CD4-positive, CD25-positive, alpha-beta regulatory T cell (primary cell): Measurements from ENCODE around the gene FBN1. TPM values are rescaled to one million over a fixed set of nuclear protein-coding genes. Genes with fewer than 3 reads are reported as not detected.

Source experiments
- ATAC-seq, 2 donors: fragments of 150-1000 bp; cut with Tn5 transposase; one replicate each; pipeline ENCODE4 v1.10.0; 2021; ENCODE audit warnings: low read depth in 2 of 2, moderate number of reproducible peaks in 2 of 2, moderate library complexity in 1 of 2
- DNase-seq, 3 donors: peaks; one replicate each; pipeline versions ENCODE4 v3.0.0 to v3.0.0-alpha.2; 2012 to 2022; ENCODE audit warnings: mixed read lengths in 1 of 3
- H3K27ac ChIP-seq: one replicate; pipeline ENCODE4 v1.7.0; 2013; ENCODE audit warnings: mild to moderate bottlenecking, low read length; ENCODE audit not compliant: insufficient read depth, poor library complexity, severe bottlenecking
- H3K27me3 ChIP-seq: one replicate; pipeline ENCODE4 v1.7.0; 2013; ENCODE audit warnings: low read length; ENCODE audit not compliant: control insufficient read depth, insufficient read depth
- H3K36me3 ChIP-seq: one replicate; pipeline ENCODE4 v1.7.0; 2013; ENCODE audit warnings: mild to moderate bottlenecking, low read length, moderate library complexity; ENCODE audit not compliant: control insufficient read depth, insufficient read depth
- H3K4me1 ChIP-seq: 2 replicates; pipeline ENCODE4 v1.7.0; 2013; ENCODE audit warnings: mild to moderate bottlenecking, low read length; ENCODE audit not compliant: insufficient read depth, control insufficient read depth, poor library complexity, severe bottlenecking
- H3K4me3 ChIP-seq: one replicate; pipeline ENCODE4 v1.7.0; 2013; ENCODE audit warnings: low read depth, mild to moderate bottlenecking, low read length, moderate library complexity
- H3K9me3 ChIP-seq, 2 experiments: 1 replicate in 1 of 2; 2 replicates in 1 of 2; pipeline ENCODE4 v1.7.0; 2013; ENCODE audit warnings: low read length in 2 of 2, mild to moderate bottlenecking in 1 of 2, moderate library complexity in 1 of 2; ENCODE audit not compliant: control insufficient read depth in 2 of 2
- H3K27ac Mint-ChIP-seq, 3 donors: one replicate each; pipeline ENCODE4 v1.8.0; 2020 to 2022; ENCODE audit warnings: mild to moderate bottlenecking in 3 of 3, mixed read lengths in 3 of 3, moderate library complexity in 2 of 3
- H3K27me3 Mint-ChIP-seq: one replicate; pipeline ENCODE4 v1.8.0; 2022; ENCODE audit warnings: mild to moderate bottlenecking, mixed read lengths
- H3K36me3 Mint-ChIP-seq: one replicate; pipeline ENCODE4 v1.8.0; 2020; ENCODE audit warnings: mixed read lengths
- H3K4me1 Mint-ChIP-seq, 4 donors: one replicate each; pipeline ENCODE4 v1.8.0; 2020 to 2022; ENCODE audit warnings: mixed read lengths in 4 of 4, mild to moderate bottlenecking in 1 of 4
- H3K4me3 Mint-ChIP-seq, 4 donors: one replicate each; pipeline ENCODE4 v1.8.0; 2020 to 2022; ENCODE audit warnings: mild to moderate bottlenecking in 4 of 4, mixed read lengths in 4 of 4, moderate library complexity in 3 of 4
- H3K9me3 Mint-ChIP-seq, 7 donors: one replicate each; pipeline ENCODE4 v1.8.0; 2020 to 2022; ENCODE audit warnings: mixed read lengths in 7 of 7, mild to moderate bottlenecking in 3 of 7, moderate library complexity in 2 of 7
- polyA plus RNA-seq, 4 donors: library from polyadenylated mRNA; unstranded; fragments of 300-500 nt; fragmentation: Illumina TruSeq; gene quantifications; one replicate each; pipeline ENCODE4 v1.2.3, GENCODE V29; 2021
- total RNA-seq: library from RNA; stranded (reverse); gene quantifications from one replicate; pipeline ENCODE4 v1.2.3, GENCODE V29; 2022

Gene FBN1
- total RNA-seq (0.72 TPM), polyA plus RNA-seq (not detected)

DNA sequence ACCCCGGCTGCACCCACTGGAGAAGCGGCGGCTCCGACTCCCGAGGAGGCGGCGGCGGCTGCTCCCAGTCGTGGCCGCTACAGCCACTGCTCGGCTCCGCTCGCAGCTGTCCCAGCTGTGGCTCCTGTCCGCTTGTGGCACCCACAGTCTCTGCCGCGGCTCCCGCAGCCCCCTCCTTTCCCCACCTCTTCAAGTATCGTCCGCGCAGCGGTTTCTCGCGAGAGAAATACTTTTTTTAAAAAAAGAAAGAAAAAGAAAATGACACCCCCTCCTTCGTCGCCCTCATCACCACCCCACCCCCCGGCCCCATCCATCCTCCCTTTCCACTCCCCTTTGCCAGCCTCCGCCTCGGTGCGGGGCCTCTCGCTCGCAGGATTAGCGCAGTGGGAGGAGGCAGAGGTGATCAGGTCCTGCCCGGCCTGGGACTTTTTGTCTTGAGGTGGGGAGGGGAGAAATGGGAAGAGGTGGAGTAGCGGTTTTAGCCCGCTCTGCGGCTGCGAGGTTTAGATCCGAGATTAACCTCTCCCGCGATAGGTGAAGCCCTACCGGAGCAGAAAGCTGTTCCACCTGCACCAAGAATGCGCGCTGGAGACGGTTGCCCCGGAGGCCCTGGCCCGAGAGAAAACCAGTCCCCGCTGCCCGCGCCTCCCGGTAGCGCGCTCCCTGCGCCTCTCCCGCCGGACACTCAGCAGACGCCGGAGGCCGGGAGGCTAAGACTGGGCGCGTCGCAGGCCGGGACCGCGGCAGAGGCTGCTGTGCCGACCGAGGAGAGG, at the start of gene FBN1:
Gene FBN1, minus strand, starts transcription at position 152 of the 773 bp plus-strand sequence. CDS start 940 bp downstream, outside the sequence.
- H3K27me3 Mint-ChIP-seq, result peaks cover 58% of the 10 kb centered on the region
- H3K4me3 ChIP-seq, result no peak within 1 kb of the TSS

GRCh38 chr15:48693484-48693883, 48.0 kb upstream of the FBN1 start:
- no peaks in the 10 kb centered on the region for H3K4me1 ChIP-seq
- Mint-ChIP-seq H3K4me1 (peaks cover 0 to 2% (median 0%) of the 10 kb centered on the region in 4 donors), H3K36me3 (no peaks in the 10 kb centered on the region), H3K27ac (no peak overlapping the region), H3K27me3 (peaks cover 7% of the 10 kb centered on the region), H3K9me3 (peaks cover 0 to 2% (median 0%) of the 10 kb centered on the region in 7 donors), H3K4me3 (no peak overlapping the region)
- no peaks in the 10 kb centered on the region for H3K27me3 ChIP-seq
- DNase-seq (no peak), ATAC-seq (no peak)
- H3K36me3 ChIP-seq, result no peaks in the 10 kb centered on the region
- no peak overlapping the region for H3K27ac ChIP-seq
- H3K4me3 ChIP-seq, result no peak overlapping the region
- no peaks in the 10 kb centered on the region for H3K9me3 ChIP-seq

More for the DNA sequence above, at the start of gene FBN1:
- Mint-ChIP-seq H3K27ac (no peak within 1 kb of the TSS), H3K36me3 (no peaks in the 10 kb centered on the region), H3K4me3 (peak within 1 kb of the TSS in 2 of 4 donors; percentile 30 to 86), H3K4me1 (peaks cover 0 to 4% (median 0%) of the 10 kb centered on the region in 4 donors), H3K9me3 (no peaks in the 10 kb centered on the region)
- peak in 1 of 3 donors; percentile 15 for DNase-seq
- ATAC-seq, result no peak
- Histone ChIP-seq H3K36me3 (no peaks in the 10 kb centered on the region), H3K9me3 (no peaks in the 10 kb centered on the region), H3K27me3 (peaks cover 32% of the 10 kb centered on the region), H3K4me1 (peaks cover 6% of the 10 kb centered on the region), H3K27ac (no peak within 1 kb of the TSS)

GRCh38 chr15:48688493-48688892, 43.0 kb upstream of the FBN1 start:
- Mint-ChIP-seq H3K4me3 (no peak overlapping the region), H3K9me3 (peaks cover 0 to 6% (median 3%) of the 10 kb centered on the region in 7 donors)

GRCh38 chr15:48683991-48684765, 38.7 kb upstream of the FBN1 start:
- Histone ChIP-seq H3K27ac (no peak overlapping the region), H3K36me3 (no peaks in the 10 kb centered on the region), H3K4me1 (no peaks in the 10 kb centered on the region), H3K27me3 (no peaks in the 10 kb centered on the region), H3K9me3 (no peaks in the 10 kb centered on the region), H3K4me3 (no peak overlapping the region)
- Mint-ChIP-seq H3K27me3 (peaks cover 15% of the 10 kb centered on the region), H3K4me3 (peak overlapping the region in 1 of 4 donors; percentile 14), H3K36me3 (no peaks in the 10 kb centered on the region), H3K4me1 (no peaks in the 10 kb centered on the region), H3K27ac (no peak overlapping the region), H3K9me3 (peaks cover 0 to 6% (median 3%) of the 10 kb centered on the region in 7 donors)
- DNase-seq (no peak), ATAC-seq (no peak)

More at GRCh38 chr15:48688493-48688892, 43.0 kb upstream of the FBN1 start:
- ATAC-seq, result no peak
- H3K9me3 ChIP-seq, result no peaks in the 10 kb centered on the region
- no peaks in the 10 kb centered on the region for H3K36me3 ChIP-seq
- no peak overlapping the region for H3K4me3 ChIP-seq
- no peaks in the 10 kb centered on the region for H3K4me1 ChIP-seq
- DNase-seq, result no peak
- H3K36me3 Mint-ChIP-seq, result no peaks in the 10 kb centered on the region
- no peaks in the 10 kb centered on the region for H3K4me1 Mint-ChIP-seq
- peaks cover 15% of the 10 kb centered on the region for H3K27me3 Mint-ChIP-seq
- H3K27ac Mint-ChIP-seq, result no peak overlapping the region
- no peaks in the 10 kb centered on the region for H3K27me3 ChIP-seq
- H3K27ac ChIP-seq, result no peak overlapping the region

DNA sequence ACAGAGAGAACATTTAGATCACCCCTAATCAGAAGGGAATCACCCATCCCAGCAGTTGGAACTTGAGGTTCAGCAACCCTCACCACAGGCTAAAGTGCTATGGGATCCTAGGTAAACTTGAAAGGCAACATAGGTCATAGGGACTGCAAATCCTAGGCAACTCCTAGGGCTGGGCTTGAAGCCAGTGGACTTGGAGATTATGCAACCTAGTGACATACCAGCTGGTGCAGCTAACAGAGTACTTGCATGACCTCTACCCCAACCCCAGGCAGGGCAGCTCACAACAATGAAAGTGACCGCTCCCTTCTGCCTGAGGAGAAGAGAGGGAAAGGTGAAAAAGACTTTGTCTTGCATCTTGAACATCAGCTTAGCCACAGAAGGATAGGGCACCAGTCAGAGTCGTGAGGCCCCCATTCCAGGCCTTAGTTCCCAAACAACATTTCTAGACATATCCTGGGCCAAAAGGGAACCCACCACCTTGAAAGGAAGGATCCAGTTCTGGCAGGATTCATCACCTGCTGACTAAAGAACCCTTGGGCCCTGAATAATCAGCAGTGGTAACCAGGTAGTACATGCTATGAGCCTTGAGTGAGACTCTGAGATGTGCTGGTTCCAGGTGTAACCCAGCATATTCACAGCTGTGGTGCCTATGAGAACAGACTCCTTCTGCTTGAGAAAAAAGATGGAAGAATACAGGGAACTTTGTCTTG, 37.6 kb upstream of the FBN1 start:
- no peak overlapping the region for H3K4me3 Mint-ChIP-seq
- Histone ChIP-seq H3K9me3 (no peaks in the 10 kb centered on the region), H3K4me3 (no peak overlapping the region), H3K27me3 (no peaks in the 10 kb centered on the region), H3K27ac (no peak overlapping the region), H3K4me1 (no peaks in the 10 kb centered on the region), H3K36me3 (no peaks in the 10 kb centered on the region)
- DNase-seq, result no peak
- no peak overlapping the region for H3K27ac Mint-ChIP-seq
- ATAC-seq, result no peak
- H3K9me3 Mint-ChIP-seq, result peaks cover 0 to 6% (median 1%) of the 10 kb centered on the region in 7 donors
- H3K4me1 Mint-ChIP-seq, result no peaks in the 10 kb centered on the region
- H3K27me3 Mint-ChIP-seq, result peaks cover 15% of the 10 kb centered on the region
- H3K36me3 Mint-ChIP-seq, result no peaks in the 10 kb centered on the region

DNA sequence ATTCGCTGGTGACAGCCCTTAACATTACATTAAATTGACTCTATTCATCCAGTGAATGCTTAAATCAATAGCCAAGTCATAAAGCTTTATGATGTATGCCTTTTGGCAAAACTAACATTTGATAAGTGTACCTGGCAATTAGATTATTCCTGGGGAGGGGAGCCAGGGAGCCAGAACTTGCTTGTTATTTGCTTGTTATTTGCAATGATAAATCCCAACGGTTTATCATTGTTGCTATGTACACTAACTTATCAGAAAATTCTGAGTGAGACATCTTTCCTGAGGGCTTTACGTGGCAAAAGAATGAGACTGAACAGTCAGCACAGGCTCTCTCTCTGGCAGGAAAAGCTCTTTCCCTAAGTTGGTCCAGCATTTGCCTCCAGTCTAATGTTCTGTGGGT, 35.8 kb upstream of the FBN1 start:
- Histone ChIP-seq H3K4me3 (no peak overlapping the region), H3K36me3 (no peaks in the 10 kb centered on the region), H3K4me1 (no peaks in the 10 kb centered on the region), H3K9me3 (no peaks in the 10 kb centered on the region), H3K27me3 (no peaks in the 10 kb centered on the region), H3K27ac (no peak overlapping the region)
- DNase-seq (no peak), ATAC-seq (no peak)
- H3K27ac Mint-ChIP-seq, result no peak overlapping the region
- peaks cover 12% of the 10 kb centered on the region for H3K27me3 Mint-ChIP-seq
- no peaks in the 10 kb centered on the region for H3K36me3 Mint-ChIP-seq
- no peaks in the 10 kb centered on the region for H3K4me1 Mint-ChIP-seq
- H3K9me3 Mint-ChIP-seq, result peaks cover 0 to 6% (median 0%) of the 10 kb centered on the region in 7 donors
- H3K4me3 Mint-ChIP-seq, result no peak overlapping the region

GRCh38 chr15:48680841-48681240, 35.3 kb upstream of the FBN1 start:
- Histone ChIP-seq H3K27ac (no peak overlapping the region), H3K36me3 (no peaks in the 10 kb centered on the region), H3K9me3 (no peaks in the 10 kb centered on the region), H3K4me3 (no peak overlapping the region), H3K27me3 (no peaks in the 10 kb centered on the region), H3K4me1 (no peaks in the 10 kb centered on the region)
- Mint-ChIP-seq H3K4me3 (no peak overlapping the region), H3K36me3 (no peaks in the 10 kb centered on the region), H3K4me1 (no peaks in the 10 kb centered on the region), H3K27ac (no peak overlapping the region), H3K9me3 (peaks cover 0 to 4% (median 0%) of the 10 kb centered on the region in 7 donors), H3K27me3 (peaks cover 7% of the 10 kb centered on the region)
- DNase-seq (no peak), ATAC-seq (no peak)
